H1 (cell line): ENCODE results near the gene AK2. TPM values are rescaled to one million over a fixed set of nuclear protein-coding genes. Genes with fewer than 3 reads are reported as not detected.

Source experiments
- EGR1 ChIP-seq: IDR thresholded peaks from 2 replicates; pipeline ENCODE4 v1.6.1; 2011; ENCODE audit warnings: low read depth, low read length, borderline replicate concordance
- GTF2F1 ChIP-seq: IDR thresholded peaks from 2 replicates; pipeline ENCODE4 v1.6.1; 2012; ENCODE audit warnings: low read depth, low read length, improper control_type of control experiment, borderline replicate concordance
- JUN ChIP-seq: IDR thresholded peaks from 2 replicates; pipeline ENCODE4 v1.6.1; 2011; ENCODE audit warnings: low read depth, mild to moderate bottlenecking, improper control_type of control experiment, low read length
- JUND ChIP-seq: IDR thresholded peaks from 2 replicates; pipeline ENCODE4 v1.6.1; 2011; ENCODE audit warnings: mild to moderate bottlenecking, improper control_type of control experiment, low read length
- MAFK ChIP-seq: IDR thresholded peaks from 2 replicates; pipeline ENCODE4 v1.6.1; 2012; ENCODE audit warnings: low read depth, mild to moderate bottlenecking, improper control_type of control experiment, low read length
- RNF2 ChIP-seq: fragments of 200-900, 300-1000 bp; sonication (generic); IDR thresholded peaks from 2 replicates; pipeline ENCODE4 v1.7.1; 2016; ENCODE audit warnings: borderline replicate concordance, low read depth, mild to moderate bottlenecking, antibody characterized with exemption, low read length; ENCODE audit not compliant: poor library complexity, severe bottlenecking; ENCODE audit errors: missing control alignments
- SIRT6 ChIP-seq: IDR thresholded peaks from one replicate; pipeline ENCODE4 v1.7.1; 2012; ENCODE audit warnings: low read length, inconsistent platforms
- TAF7 ChIP-seq: optimal IDR thresholded peaks from 2 replicates; pipeline ENCODE3; 2011; ENCODE audit warnings: low read depth, mild to moderate bottlenecking, inconsistent platforms, low read length, moderate library complexity, borderline replicate concordance
- polyA plus RNA-seq, 7 experiments: library from polyadenylated mRNA; depleted of rRNA in 3 of 7; stranded (reverse) in 5 of 7; unstranded in 2 of 7; fragments of >200 nt in 5 of 7; fragments of 200-250 nt in 2 of 7; gene quantifications; 1 replicate in 5 of 7; 2 replicates in 1 of 7; 4 replicates in 1 of 7; pipeline versions ENCODE4 v1.2.1 to v1.2.3, GENCODE V29; 2011 to 2013; ENCODE audit warnings: missing spikeins in 2 of 7, mixed read lengths in 2 of 7
- total RNA-seq: library from RNA; stranded (reverse); fragmentation: NEBNext Ultra II Directional; extraction: Animal tissue kit (Norgen Biotek cat#: 25700); gene quantifications from 2 replicates; pipeline ENCODE4 v1.2.1, GENCODE V29; 2021
- TF ChIP-seq, protein P1 (sequence below): IDR thresholded peaks from 2 replicates; pipeline ENCODE4 v1.6.1; 2012; ENCODE audit warnings: inconsistent platforms

The AK2 gene
- total and polyA plus RNA-seq, 2 of the 8 experiments (the other 6 are each of a cell fraction or from before 2014, with no cell fraction given), result 92.3 to 137 TPM

DNA sequence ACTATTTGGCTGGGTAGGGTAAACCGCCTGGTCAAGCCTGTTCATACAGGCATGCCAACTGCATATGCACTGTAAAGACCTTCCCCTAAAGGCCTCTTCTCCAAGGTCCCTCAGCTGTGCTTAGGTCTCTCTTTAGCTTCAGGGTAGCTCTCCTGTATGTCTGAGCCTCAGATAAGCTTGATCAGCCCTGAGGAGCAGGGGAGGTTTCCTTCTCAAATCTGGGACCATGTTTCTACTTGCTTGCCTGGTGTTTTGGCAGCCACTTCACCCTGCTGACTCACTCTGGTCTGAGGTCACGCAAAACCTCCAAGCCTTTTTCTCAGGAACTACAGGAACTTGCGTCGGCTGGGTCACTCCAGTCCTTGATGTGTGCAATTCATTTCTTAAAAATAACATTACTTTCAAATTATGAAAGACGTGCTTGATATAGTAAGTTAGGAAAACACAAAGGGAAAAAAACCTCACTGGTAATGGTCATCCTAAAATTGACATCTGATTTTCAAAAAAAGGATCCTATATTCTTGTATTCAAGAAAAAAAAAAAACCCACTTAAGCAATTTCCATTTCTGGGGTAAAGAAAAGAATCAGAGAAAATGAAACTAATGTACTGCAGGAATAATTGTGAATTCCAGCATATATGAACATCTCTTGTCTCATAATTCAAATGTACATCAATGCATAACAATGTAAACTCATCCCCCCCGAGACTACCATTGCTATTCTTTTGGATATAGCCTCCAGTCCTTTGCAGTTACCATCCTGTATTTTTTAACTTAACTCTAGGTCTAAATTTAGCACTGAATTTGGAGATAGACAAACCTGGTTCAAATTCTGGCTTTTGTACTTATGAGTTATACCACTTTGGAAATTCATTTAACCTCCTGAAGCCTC lies 47.3 kb downstream of the AK2 start (continued):
- TF ChIP-seq EGR1 (no peak), GTF2F1 (no peak), SIRT6 (no peak), RNF2 (no peak), MAFK (no peak), TAF7 (no peak), JUND (no peak), JUN (no peak)
- TF ChIP-seq, protein P1, sequence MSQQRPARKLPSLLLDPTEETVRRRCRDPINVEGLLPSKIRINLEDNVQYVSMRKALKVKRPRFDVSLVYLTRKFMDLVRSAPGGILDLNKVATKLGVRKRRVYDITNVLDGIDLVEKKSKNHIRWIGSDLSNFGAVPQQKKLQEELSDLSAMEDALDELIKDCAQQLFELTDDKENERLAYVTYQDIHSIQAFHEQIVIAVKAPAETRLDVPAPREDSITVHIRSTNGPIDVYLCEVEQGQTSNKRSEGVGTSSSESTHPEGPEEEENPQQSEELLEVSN, result no peak
